DMS 273 treated with DMSO at 0.1 percent for 48 hours (cell line): ENCODE measurements around the gene SPATA22.
"Not testable (repeated sequence)": the region's sequence is repeated elsewhere in the genome, so short reads cannot be mapped to it uniquely, and the experiment has no call there.

Experiments used
- DNase-seq: peaks from one replicate; lab custom pipeline; 2025; lab: John Stamatoyannopoulos, UW

SPATA22 gene

DNA sequence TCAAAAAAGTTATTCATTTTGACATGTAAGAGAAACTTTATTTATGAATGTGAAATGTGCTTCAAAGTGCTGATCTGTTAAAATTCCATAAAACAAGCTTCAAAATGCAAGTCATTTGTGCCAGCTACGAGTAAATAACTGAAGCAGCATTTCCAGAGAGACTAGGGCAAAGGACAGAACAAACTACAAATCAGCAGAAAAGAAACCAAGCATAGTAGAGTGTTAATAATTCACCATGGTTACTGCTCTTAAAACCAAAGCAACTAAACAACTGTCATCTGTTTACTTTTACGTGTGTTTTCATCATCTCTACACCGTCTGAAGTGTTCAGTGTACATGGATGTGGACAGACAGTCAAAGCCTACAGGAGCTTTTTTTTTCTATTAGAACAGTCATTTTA, 2.6 kb upstream of the SPATA22 start:
- DNase-seq, result no peak

DNA sequence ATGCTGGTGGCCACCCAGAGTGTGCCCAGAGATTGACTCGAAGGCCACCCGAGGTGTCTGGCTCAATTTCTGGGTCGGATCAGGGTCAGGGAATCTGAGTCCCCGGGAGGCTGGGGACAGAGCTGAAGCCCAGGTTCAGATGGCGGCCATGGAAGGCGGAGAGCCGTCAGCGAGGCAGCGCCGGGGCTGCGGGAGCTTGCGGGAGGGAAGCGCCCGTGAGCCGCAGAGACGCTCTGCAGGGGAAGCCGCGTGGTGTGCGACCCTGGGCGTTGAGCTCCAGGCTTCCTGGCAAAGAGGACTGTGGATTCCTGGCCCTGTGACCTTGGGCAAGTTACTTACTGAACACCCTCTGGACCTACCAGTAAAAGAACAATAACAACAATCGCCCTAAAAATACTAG, 518 bp upstream of the SPATA22 start:
- no peak for DNase-seq

DNA sequence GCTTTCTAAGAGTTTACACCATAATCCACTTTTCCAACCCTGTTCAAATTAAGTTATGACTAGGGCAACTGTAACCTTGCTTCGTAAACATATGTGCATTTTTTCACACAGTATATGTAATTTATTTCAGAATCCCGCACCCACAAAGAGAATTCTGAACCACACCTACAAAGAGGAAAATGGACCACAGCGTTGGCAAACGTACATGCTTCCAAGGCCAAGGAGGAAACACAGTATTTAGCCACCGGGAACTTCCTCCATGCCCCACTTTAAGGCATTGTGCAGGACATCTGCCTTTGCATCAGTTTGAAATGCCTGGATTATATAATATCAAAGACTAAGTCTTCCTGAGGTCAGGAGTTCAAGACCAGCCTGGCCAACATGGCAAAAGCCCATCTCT, 2.1 kb downstream of the SPATA22 start:
- no peak for DNase-seq

DNA sequence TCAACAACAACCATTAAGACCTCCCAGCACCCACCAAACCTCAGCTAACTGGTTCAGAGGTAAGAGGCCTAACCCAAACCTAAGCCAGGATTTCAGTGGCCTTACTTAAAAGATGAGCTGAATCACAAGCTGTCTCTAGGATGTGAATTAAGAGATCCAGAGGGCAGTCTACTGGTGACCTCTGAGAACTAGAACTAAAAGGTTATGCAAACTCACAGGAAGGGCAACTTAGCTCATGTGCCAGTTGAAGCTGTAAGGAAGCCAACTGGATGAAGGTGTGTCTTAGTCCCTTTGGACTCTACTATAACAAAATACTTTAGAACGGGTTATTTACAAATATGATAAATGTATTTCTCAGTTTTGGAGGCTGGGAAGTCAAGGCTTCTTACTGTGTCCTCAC, 5.3 kb downstream of the SPATA22 start:
- not testable (repeated sequence) for DNase-seq

DNA sequence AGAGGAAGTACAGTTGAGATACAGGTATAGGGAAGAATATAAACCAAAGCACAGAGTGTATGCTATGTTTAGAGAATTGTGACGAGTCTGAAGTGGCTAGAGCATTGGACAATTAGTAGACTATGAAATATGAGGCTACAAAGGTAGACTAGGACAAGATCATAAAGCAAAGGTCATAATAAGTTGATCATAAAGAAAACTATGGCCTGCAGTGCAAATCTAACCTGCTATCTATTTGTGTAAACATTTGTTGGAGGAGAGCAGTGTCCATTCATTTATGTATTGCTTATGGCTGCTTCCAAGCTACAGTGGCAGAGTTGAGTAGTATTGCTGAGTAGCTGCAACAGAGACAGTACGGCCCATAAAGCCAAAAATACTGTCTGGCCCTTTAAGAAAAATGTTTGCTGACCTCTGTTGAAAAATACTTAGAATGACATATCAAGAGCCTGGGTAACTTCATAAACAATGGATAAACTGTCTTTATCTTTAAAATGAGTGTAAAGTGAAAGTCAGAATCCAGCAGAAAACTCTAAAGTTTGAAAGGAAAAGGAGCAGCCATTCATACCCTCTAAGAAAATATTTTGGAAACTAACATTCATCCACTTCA, 23.5 kb downstream of the SPATA22 start:
- DNase-seq, result no peak

DNA sequence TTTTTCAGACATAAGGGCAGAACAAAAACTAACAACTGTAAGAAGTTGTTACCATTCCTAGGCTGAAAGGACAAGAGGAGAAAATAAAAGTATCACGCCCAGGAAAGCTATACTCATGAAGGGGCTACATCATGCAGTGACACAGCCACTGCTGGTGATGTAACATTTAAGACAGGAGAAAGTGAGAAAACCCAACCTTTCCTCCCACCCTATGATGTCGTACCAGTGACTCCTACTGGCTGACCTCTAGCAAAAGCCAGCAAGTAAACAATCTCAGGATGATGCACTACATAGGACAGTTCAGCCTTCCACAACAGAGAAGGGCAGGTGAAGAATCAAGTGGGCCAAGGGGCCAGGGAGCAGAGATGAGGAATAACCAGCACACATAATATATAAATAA, 24.0 kb downstream of the SPATA22 start:
- DNase-seq, result no peak

DNA sequence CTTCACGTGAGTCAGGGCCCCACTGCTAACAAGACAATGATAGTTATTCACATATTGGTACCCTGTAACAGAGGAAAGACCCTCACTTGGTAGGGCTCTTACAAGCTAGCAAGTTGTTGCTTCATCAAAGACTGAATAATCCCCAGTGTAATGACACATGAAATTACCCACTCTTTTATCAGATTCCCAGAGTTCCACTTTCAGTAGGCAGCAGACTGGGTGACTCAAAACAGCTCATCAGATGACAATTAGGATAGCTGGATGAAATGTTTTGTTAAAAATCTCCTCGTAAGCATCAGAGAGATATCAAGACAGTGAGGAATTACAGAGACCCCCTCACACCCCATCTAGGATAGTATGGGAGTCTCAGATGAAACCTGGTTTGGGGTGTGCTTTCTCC, 31.2 kb downstream of the SPATA22 start:
- DNase-seq, result no peak

DNA sequence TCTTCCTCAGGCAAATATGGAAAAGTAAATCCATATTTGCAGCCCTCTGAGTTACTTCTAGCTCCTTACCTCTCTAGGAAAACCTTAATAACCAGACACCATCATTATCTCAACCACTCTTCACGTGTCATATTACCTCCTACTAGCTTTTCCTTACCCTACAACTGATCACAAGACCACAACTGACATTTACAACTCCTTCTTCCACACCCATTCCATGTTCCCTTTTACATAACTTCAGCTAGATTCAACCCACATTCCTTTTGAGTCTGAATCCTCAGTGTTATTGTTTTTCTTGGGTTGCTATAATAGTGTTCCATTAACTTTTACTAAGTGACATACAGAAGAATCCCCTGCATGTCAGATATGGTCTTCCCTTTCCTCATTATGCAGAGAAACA, 33.3 kb downstream of the SPATA22 start:
- DNase-seq, result no peak

DNA sequence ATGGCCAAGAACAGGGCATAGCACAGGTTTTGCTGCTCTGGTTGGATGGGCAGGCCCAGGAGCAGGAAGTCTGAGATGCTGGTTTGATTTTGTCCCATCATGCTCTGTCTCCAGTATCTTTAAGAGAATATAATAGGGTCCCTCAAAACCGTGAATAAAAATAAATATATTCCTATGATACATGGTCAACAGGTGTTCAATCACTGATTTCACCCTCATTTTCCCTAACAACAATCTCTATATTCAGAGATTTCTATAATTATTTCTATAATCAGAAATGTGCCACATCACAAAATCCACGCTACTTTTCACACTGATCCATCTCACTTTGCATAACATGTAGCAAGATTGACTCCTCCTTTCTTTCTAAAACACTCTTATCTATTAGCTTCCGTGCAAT, 37.9 kb downstream of the SPATA22 start, which contains the start of gene OR1E2:
TSS of gene OR1E2 (minus strand) at position 101 of the 400 bp plus-strand sequence. CDS start at position 101, 0 bp downstream.
- no peak for DNase-seq

DNA sequence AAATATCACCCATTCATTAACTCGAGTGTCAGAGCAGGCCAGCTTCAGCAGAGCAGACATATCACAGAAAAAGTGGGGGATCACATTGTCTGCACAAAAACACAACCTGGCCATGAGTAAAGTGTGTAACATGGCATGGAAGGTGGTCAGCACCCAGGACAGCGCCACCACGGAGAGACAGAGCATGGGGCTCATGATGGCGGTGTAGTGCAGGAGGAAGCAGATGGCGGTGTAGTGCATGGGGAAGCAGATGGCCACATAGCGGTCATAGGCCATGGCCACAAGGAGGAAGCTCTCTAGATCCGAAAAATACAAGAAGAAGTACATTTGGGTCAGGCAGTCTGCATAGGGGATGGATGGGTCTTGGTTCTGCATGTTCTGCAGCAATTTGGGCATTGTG, 38.4 kb downstream of the SPATA22 start:
- DNase-seq, result not testable (repeated sequence)

DNA sequence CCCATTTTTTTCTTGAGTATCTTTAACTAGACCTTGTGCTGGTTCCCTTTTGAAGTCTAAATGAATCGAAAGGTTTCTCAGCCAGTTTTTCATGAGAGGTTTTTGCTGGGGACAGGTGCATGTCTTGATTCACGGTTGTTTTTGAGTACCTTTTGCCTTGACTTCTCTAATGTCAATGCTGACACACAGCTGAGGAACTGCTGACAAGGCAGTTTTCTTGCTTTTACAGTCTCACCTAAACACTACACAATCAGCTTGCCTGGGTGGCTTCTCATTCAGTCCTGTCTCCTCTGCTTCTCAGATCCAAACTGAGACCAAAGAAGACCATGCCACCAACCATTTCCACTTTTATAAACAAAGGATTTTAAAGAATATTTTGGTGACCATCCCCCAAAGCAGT, 53.4 kb downstream of the SPATA22 start:
- DNase-seq, result no peak

DNA sequence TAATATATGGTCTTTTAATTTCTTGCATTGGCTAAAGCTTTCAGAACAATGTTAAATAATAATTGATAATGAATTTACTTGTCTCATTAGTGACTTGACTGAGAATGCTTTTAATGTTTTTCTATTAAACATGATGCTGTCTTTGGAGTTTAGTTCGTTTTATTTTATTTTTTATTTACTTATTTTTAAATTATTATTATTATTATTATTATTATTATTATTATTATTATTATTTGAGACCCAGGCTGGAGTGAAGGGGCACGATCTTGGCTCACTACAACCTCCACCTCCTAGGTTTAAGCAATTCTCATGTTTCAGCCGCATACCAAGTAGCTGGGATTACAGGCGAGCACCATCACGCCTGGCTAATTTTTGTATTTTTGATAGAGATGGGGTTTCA, 56.0 kb downstream of the SPATA22 start:
- DNase-seq, result no peak

DNA sequence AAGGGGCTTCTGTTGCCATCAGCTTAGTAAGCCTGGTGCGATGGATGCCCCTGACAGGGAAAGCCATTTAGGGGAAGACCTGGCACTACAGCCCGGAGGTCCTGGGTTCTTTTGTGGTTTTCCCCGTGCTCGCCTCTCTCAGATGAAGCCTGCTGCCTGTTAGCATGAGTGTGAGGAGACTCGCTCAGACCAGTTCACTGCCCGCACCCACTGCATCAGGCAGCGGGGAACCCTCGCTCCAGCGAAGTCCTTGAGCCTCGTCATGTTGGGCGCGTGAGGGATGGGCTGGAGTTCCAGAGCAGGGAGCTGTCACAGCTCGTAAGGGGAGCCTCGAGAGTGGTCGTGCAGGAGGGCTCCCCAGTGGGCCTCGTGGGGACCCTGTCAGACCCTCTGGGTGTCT, 59.4 kb downstream of the SPATA22 start:
- not testable (repeated sequence) for DNase-seq

DNA sequence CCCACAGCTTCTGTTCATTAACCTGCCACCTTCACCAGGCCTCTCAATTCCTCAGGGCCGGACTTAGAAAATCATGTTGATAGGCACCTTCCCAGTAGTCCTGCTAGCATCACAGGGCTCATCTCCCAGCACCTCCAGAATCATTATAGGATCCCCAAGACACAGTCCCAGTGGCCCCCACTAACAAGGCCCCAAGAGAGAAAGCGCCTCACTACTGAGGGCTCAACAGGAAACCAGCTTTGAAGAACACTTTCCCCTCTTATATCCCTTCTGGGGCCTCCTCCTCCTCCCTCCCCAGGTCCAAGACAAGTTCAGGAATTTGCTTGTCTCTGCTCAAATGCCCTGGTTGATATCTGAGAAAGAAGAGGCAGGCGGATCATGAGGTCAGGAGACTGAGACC, 60.5 kb downstream of the SPATA22 start, which contains the start of gene OR3A3:
TSS of gene OR3A3 (plus strand) at position 301 of the 400 bp plus-strand sequence.
- no peak for DNase-seq

DNA sequence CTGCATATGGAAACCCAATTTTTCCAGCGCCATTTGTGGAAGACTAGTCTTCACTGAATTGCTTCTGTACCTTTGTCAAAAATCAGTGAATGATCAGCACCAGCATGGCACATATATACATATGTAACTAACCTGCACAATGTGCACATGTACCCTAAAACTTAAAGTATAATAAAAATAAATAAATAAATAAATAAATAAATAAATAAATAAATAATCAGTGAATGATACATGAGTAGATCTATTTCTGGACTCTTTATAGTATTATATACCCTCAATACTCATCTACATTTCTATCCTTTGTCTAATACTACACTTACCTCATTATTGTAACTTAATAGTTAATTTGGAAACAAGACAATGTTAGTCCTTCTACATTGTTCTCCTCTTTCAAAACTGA, 67.8 kb downstream of the SPATA22 start:
- not testable (repeated sequence) for DNase-seq

DNA sequence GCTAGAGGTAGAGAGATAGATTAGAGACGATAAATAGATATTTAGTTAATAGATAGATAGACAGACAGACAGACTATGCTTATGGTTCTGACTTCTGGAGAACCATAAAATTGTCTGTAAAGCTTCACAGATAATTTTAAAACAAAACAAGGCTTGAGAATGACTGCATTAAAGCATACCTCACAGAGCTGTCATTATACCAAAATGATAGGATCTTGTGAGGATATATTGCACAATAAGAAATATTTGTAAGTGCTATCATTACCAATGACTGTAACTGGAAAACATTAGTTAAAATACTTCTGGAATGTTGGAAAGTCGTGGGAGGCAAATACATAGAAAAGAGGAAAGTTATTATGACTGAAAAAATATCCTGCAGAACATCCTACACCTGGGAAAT, 69.8 kb downstream of the SPATA22 start:
- DNase-seq, result no peak

DNA sequence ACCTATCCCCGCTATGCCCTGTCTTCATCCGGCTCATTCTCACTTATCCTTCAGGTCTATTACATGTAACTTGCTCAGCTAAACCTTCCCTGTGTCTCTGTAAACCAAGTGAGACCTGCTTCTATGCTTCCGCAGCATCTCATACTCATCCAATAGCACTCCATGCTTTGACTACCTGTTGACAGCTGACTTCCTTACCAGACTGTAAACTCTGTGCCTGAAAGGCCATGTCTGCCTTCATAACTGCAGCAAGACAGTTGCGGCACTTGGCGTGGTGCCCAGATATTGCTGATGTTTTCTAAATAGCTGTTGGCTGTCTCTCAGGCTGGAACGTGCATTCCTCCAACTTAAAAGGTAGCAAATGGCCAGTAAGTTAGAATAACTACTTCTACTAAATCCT, 71.6 kb downstream of the SPATA22 start:
- no peak for DNase-seq

DNA sequence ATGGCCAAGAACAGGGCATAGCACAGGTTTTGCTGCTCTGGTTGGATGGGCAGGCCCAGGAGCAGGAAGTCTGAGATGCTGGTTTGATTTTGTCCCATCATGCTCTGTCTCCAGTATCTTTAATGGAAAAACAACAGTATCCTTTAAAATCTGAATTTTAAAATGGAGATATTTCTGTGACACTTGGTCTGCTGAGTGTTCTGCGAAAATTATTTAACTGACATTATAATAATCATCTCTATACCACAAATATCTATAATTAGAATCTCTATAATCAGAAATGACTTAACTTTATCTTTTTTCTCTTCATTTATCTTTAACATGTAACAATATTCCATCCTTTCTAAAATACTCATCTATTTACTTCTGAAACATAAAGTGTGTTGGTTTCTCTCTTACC, 73.3 kb downstream of the SPATA22 start, which contains the start of gene OR1E1:
TSS of gene OR1E1 (minus strand) at position 101 of the 400 bp plus-strand sequence. CDS start at position 101, 0 bp downstream.
- no peak for DNase-seq

DNA sequence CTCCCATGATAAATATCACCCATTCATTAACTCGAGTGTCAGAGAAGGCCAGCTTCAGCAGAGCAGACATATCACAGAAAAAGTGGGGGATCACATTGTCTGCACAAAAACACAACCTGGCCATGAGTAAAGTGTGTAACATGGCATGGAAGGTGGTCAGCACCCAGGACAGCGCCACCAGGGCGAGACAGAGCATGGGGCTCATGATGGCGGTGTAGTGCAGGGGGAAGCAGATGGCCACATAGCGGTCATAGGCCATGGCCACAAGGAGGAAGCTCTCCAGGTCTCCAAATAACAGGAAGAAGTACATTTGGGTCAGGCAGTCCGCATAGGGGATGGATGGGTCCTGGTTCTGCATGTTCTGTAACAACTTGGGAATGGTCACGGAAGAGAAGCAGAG, 73.8 kb downstream of the SPATA22 start:
- not testable (repeated sequence) for DNase-seq
